Measurements from ENCODE around the gene HOPX. TPM values are rescaled to one million over a fixed set of nuclear protein-coding genes. Genes with fewer than 3 reads are reported as not detected.

The HOPX gene
- total and polyA plus RNA-seq, 2 of the 8 experiments (the other 6 are each of a cell fraction or from before 2014, with no cell fraction given) = not detected

GRCh38 chr4:56681158-56681852 lies at the start of gene HOPX (continued):
- TF ChIP-seq CBX5 (IDR thresholded peaks at IDR 0.05; ENCODE audit: low read depth, low read length) (no peak), SUZ12 (IDR thresholded peaks at IDR 0.05; ENCODE audit: low read length) (no peak)

Measured in H1 (cell line).